DOHH2 (cell line): ENCODE results near the gene CDCP1.

Experiments
- H3F3A ChIP-seq: fragments of 200-600 bp; sonication (generic), shearing (Covaris generic); 2 replicates; pipeline ENCODE4 v1.6.0; 2016; ENCODE audit warnings: antibody characterized with exemption, mild to moderate bottlenecking; ENCODE audit not compliant: control insufficient read depth, insufficient read depth
- H3K27ac ChIP-seq: fragments of 200-600 bp; sonication (generic); 2 replicates; pipeline ENCODE4 v1.5.1; 2014; ENCODE audit warnings: low read depth, mild to moderate bottlenecking, low read length, moderate library complexity
- H3K27me3 ChIP-seq: fragments of 200-600 bp; sonication (generic); 2 replicates; pipeline ENCODE4 v1.6.1; 2014; ENCODE audit warnings: mild to moderate bottlenecking, low read length, mixed read lengths; ENCODE audit not compliant: control insufficient read depth
- H3K36me3 ChIP-seq: fragments of 200-600 bp; sonication (generic); 2 replicates; pipeline ENCODE4 v1.6.1; 2014; ENCODE audit warnings: mild to moderate bottlenecking, low read length, moderate library complexity, mixed read lengths; ENCODE audit not compliant: control insufficient read depth
- H3K4me1 ChIP-seq: fragments of 200-600 bp; sonication (generic); 2 replicates; pipeline ENCODE4 v1.6.1; 2014; ENCODE audit warnings: mild to moderate bottlenecking, low read length, mixed read lengths; ENCODE audit not compliant: control insufficient read depth
- H3K4me2 ChIP-seq: fragments of 200-600 bp; sonication (generic); 2 replicates; pipeline ENCODE4 v1.6.0; 2014; ENCODE audit warnings: mild to moderate bottlenecking, low read length, moderate library complexity
- H3K4me3 ChIP-seq: fragments of 200-600 bp; sonication (generic); 2 replicates; pipeline ENCODE4 v1.5.1; 2014; ENCODE audit warnings: mild to moderate bottlenecking, low read length, mixed read lengths
- H3K79me2 ChIP-seq: fragments of 200-600 bp; sonication (generic); 2 replicates; pipeline ENCODE4 v1.6.1; 2014; ENCODE audit warnings: mild to moderate bottlenecking, low read length, mixed read lengths; ENCODE audit not compliant: control insufficient read depth
- H3K9me2 ChIP-seq: fragments of 200-600 bp; sonication (generic); replicated peaks from 2 replicates; pipeline ENCODE4 v1.6.1; 2014; ENCODE audit warnings: mild to moderate bottlenecking, low read length, mixed read lengths; ENCODE audit not compliant: control insufficient read depth
- H3K9me3 ChIP-seq: fragments of 200-600 bp; sonication (generic); 2 replicates; pipeline ENCODE4 v1.6.1; 2014; ENCODE audit warnings: antibody characterized with exemption, low read length, mixed read lengths; ENCODE audit not compliant: control insufficient read depth, insufficient read depth
- H4K20me1 ChIP-seq: fragments of 200-600 bp; sonication (generic); 2 replicates; pipeline ENCODE4 v1.6.0; 2014; ENCODE audit warnings: low read depth, mild to moderate bottlenecking, antibody characterized with exemption, low read length, moderate library complexity; ENCODE audit not compliant: control insufficient read depth, insufficient read depth
- EZH2phosphoT487 ChIP-seq: fragments of 200-600 bp; sonication (generic); IDR thresholded peaks from 2 replicates; pipeline ENCODE4 v1.6.1; 2017; ENCODE audit warnings: borderline replicate concordance, mild to moderate bottlenecking, antibody characterized with exemption, low read length, moderate library complexity, mixed read lengths
- TF ChIP-seq, protein P1 (sequence below): fragments of 200-600 bp; sonication (generic); IDR thresholded peaks from one replicate; pipeline ENCODE4 v1.5.1; 2014; ENCODE audit warnings: antibody characterized with exemption, mild to moderate bottlenecking, low read depth, low read length; ENCODE audit not compliant: poor library complexity, severe bottlenecking

The CDCP1 gene

DNA sequence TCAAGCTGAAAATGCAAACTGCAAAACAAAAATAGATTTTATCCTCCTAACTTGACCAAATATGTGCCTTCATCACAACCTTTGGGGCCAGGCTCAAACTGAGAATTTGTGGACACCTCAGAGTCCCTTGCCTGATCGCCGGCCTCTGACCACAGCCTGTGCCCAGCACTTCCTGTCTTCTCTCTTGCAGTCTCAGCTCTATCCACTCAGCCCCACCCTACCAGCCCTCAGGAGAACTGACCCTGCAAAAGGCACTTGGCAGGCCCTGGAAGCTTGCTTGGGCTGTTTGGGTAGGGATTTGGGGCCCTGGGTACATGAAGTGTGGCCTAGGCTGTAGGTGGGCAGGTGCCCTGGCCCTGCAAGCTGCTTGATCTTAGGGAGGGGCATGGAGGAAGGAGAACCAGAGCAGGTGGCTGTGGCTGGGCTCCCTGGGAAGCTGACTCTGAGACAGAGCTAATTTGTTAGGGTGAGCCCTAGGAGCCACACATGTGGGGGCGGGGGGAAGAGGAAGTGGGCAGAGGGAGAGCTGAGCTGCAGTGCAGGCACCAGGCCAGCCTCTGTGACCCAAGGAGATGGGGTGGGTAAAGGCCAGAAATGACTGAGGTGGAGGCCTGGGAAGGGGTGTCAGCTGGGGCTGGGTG lies 111.4 kb downstream of the CDCP1 start:
- no peaks in the 10 kb centered on the region for H3K79me2 ChIP-seq
- H3K36me3 ChIP-seq, result no peaks in the 10 kb centered on the region
- no peak overlapping the region for H3K27ac ChIP-seq
- no peak for TF ChIP-seq EZH2phosphoT487
- TF ChIP-seq, protein P1, sequence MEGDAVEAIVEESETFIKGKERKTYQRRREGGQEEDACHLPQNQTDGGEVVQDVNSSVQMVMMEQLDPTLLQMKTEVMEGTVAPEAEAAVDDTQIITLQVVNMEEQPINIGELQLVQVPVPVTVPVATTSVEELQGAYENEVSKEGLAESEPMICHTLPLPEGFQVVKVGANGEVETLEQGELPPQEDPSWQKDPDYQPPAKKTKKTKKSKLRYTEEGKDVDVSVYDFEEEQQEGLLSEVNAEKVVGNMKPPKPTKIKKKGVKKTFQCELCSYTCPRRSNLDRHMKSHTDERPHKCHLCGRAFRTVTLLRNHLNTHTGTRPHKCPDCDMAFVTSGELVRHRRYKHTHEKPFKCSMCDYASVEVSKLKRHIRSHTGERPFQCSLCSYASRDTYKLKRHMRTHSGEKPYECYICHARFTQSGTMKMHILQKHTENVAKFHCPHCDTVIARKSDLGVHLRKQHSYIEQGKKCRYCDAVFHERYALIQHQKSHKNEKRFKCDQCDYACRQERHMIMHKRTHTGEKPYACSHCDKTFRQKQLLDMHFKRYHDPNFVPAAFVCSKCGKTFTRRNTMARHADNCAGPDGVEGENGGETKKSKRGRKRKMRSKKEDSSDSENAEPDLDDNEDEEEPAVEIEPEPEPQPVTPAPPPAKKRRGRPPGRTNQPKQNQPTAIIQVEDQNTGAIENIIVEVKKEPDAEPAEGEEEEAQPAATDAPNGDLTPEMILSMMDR, result no peak
- no peak overlapping the region for H3K4me3 ChIP-seq
- peaks cover 7% of the 10 kb centered on the region for H3K4me1 ChIP-seq
- no peaks in the 10 kb centered on the region for H3F3A ChIP-seq
- H3K27me3 ChIP-seq, result peaks cover 3% of the 10 kb centered on the region
- H4K20me1 ChIP-seq, result no peaks in the 10 kb centered on the region
- no peak overlapping the region for H3K4me2 ChIP-seq
- H3K9me3 ChIP-seq, result no peaks in the 10 kb centered on the region
- no peaks in the 10 kb centered on the region for H3K9me2 ChIP-seq

GRCh38 chr3:45033791-45034190 lies 112.4 kb downstream of the CDCP1 start:
- H3K9me3 ChIP-seq, result no peaks in the 10 kb centered on the region
- H3K79me2 ChIP-seq, result no peaks in the 10 kb centered on the region

More at GRCh38 chr3:45033791-45034190, 112.4 kb downstream of the CDCP1 start:
- H3K36me3 ChIP-seq, result no peaks in the 10 kb centered on the region
- no peak overlapping the region for H3K4me3 ChIP-seq
- H3K27ac ChIP-seq, result no peak overlapping the region
- H3K4me1 ChIP-seq, result peaks cover 7% of the 10 kb centered on the region
- no peaks in the 10 kb centered on the region for H4K20me1 ChIP-seq
- TF ChIP-seq, protein P1, result no peak
- no peak for TF ChIP-seq EZH2phosphoT487
- H3F3A ChIP-seq, result no peaks in the 10 kb centered on the region
- no peaks in the 10 kb centered on the region for H3K9me2 ChIP-seq
- peaks cover 3% of the 10 kb centered on the region for H3K27me3 ChIP-seq
- H3K4me2 ChIP-seq, result no peak overlapping the region
